Body of pancreas (tissue), 4 donors: ENCODE results near the gene GPR171. TPM values are rescaled to one million over a fixed set of nuclear protein-coding genes. Genes with fewer than 3 reads are reported as not detected.

Source experiments
- ATAC-seq: fragments of 150-250 bp; one replicate; pipeline ENCODE4 v1.9.1; 2016
- DNase-seq, 4 donors: peaks; one replicate each; pipeline ENCODE4 v3.0.0-alpha.2; 2019
- H3K27ac ChIP-seq, 4 donors: fragments of 200-600 bp; sonication (generic); 1 replicate in 3 of 4; 2 replicates in 1 of 4; pipeline versions ENCODE4 v1.5.1 to v1.6.1; 2016 to 2019; ENCODE audit warnings: mild to moderate bottlenecking in 1 of 4, mixed read lengths in 1 of 4, moderate library complexity in 1 of 4
- H3K27me3 ChIP-seq, 2 donors: fragments of 200-600 bp; sonication (generic); one replicate each; pipeline ENCODE4 v1.6.0; 2016; ENCODE audit warnings: mild to moderate bottlenecking in 1 of 2
- H3K36me3 ChIP-seq, 2 donors: fragments of 200-600 bp; sonication (generic); replicated peaks in 1 of 2; 2 replicates each; pipeline ENCODE4 v1.5.1; 2016; ENCODE audit warnings: low read depth in 2 of 2; ENCODE audit not compliant: insufficient read depth in 1 of 2
- H3K4me1 ChIP-seq: fragments of 200-600 bp; sonication (generic); one replicate; pipeline ENCODE4 v1.6.0; 2016
- H3K4me3 ChIP-seq, 2 donors: fragments of 200-600 bp; sonication (generic); 1 replicate in 1 of 2; 2 replicates in 1 of 2; pipeline ENCODE4 v1.5.1; 2016 to 2019
- H3K9me3 ChIP-seq, 3 donors: fragments of 200-600 bp; sonication (generic); 1 replicate in 2 of 3; 2 replicates in 1 of 3; pipeline ENCODE4 v1.5.1; 2016
- POLR2A ChIP-seq, 3 donors: fragments of 450-650 bp; IDR thresholded peaks; one replicate each; pipeline ENCODE4 v1.6.1; 2016; ENCODE audit warnings: antibody characterized with exemption in 3 of 3, mild to moderate bottlenecking in 2 of 3
- WGBS, 2 donors: methylation state at CpG; one replicate each; pipeline ENCODE4 v1.1.5; 2017; 5-methylcytosine and 5-hydroxymethylcytosine counted together
- intact Hi-C: fragments of 100-400 bp; cut with DNase I; formaldehyde crosslinking; loops from one replicate; pipeline ENCODE4 v1.15.1; 2023
- total RNA-seq, 2 donors: library from RNA; depleted of rRNA; stranded (reverse); fragments of >200 nt; gene quantifications; one replicate each; pipeline ENCODE4 v1.1.0, GENCODE V29; 2016
- TF ChIP-seq, protein P1 (sequence below), 7 experiments: fragments of 450-650 bp in 4 of 7; fragments of 200-600 bp in 3 of 7; sonication (generic) in 3 of 7; IDR thresholded peaks; one replicate each; pipeline ENCODE4 v1.5.1; 2016 to 2019; ENCODE audit warnings: antibody characterized with exemption in 7 of 7

The GPR171 gene
- total RNA-seq, 2 donors from 2014 or later: 0.78 TPM; not detected in 1

DNA sequence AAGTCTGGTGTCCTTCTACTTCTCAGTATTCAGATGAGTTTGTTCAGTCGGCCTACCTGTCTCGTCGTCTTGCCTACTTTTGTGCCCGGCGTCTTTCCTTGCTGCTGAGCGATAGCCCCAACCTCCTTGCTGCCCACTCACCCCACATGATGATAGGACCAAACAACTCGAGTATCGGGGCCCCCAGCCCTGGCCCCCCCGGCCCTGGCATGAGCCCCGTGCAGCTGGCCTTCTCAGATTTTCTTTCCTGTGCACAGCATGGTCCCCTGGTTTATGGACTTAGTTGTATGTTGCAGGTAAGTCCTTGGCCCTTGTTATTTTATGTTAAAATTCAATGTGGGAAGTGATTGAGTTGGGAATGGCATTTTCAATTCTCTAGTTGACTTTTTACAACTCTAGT lies 43.2 kb downstream of the GPR171 start:
- Histone ChIP-seq H3K9me3 (no peaks in the 10 kb centered on the region), H3K36me3 (no peaks in the 10 kb centered on the region), H3K4me3 (no peak overlapping the region), H3K4me1 (no peaks in the 10 kb centered on the region), H3K27ac (no peak overlapping the region), H3K27me3 (no peaks in the 10 kb centered on the region)
- TF ChIP-seq, protein P1, sequence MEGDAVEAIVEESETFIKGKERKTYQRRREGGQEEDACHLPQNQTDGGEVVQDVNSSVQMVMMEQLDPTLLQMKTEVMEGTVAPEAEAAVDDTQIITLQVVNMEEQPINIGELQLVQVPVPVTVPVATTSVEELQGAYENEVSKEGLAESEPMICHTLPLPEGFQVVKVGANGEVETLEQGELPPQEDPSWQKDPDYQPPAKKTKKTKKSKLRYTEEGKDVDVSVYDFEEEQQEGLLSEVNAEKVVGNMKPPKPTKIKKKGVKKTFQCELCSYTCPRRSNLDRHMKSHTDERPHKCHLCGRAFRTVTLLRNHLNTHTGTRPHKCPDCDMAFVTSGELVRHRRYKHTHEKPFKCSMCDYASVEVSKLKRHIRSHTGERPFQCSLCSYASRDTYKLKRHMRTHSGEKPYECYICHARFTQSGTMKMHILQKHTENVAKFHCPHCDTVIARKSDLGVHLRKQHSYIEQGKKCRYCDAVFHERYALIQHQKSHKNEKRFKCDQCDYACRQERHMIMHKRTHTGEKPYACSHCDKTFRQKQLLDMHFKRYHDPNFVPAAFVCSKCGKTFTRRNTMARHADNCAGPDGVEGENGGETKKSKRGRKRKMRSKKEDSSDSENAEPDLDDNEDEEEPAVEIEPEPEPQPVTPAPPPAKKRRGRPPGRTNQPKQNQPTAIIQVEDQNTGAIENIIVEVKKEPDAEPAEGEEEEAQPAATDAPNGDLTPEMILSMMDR (IDR thresholded peaks at IDR 0.05): no peak
- no peak for TF ChIP-seq POLR2A (IDR thresholded peaks at IDR 0.05)
- intact Hi-C loops: no loop called here
- WGBS, 2 donors: 78 to 82% methylated on average over 10 of the region's 10 CpGs
- ATAC-seq (no peak), DNase-seq (no peak)

GRCh38 chr3:151156618-151157216 lies 46.3 kb downstream of the GPR171 start:
- no peak for TF ChIP-seq POLR2A (IDR thresholded peaks at IDR 0.05)
- TF ChIP-seq, protein P1 (IDR thresholded peaks at IDR 0.05): peak in 6 of 7 experiments; percentile 27 to 48 (median 43)
- ATAC-seq: no peak
- no peak overlapping the region for H3K4me3 ChIP-seq
- no peaks in the 10 kb centered on the region for H3K4me1 ChIP-seq
- no peaks in the 10 kb centered on the region for H3K27me3 ChIP-seq
- no peak overlapping the region for H3K27ac ChIP-seq
- peak in 2 of 4 donors; percentile 15 to 35 for DNase-seq
- H3K36me3 ChIP-seq: no peaks in the 10 kb centered on the region
- WGBS, 2 donors: 32 to 33% methylated on average over 3 of the region's 3 CpGs
- no peaks in the 10 kb centered on the region for H3K9me3 ChIP-seq
- intact Hi-C loops: no loop called here

- no peaks in the 10 kb centered on the region for H3K27me3 ChIP-seq
- no peaks in the 10 kb centered on the region for H3K36me3 ChIP-seq
- DNase-seq: no peak
- H3K4me1 ChIP-seq: no peaks in the 10 kb centered on the region
- 72 to 76% methylated on average over 8 of the region's 8 CpGs for WGBS, 2 donors
- H3K4me3 ChIP-seq: no peak overlapping the region
- intact Hi-C loops: no loop called here
- ATAC-seq: no peak
- TF ChIP-seq POLR2A (IDR thresholded peaks at IDR 0.05): no peak
- TF ChIP-seq, protein P1 (IDR thresholded peaks at IDR 0.05): no peak
- H3K9me3 ChIP-seq: no peaks in the 10 kb centered on the region
- no peak overlapping the region for H3K27ac ChIP-seq
Observed at GRCh38 chr3:151155409-151156128, 47.4 kb downstream of the GPR171 start.

GRCh38 chr3:151154566-151154965 lies 48.5 kb downstream of the GPR171 start:
- no peak overlapping the region for H3K4me3 ChIP-seq
- intact Hi-C loops: no loop called here
- TF ChIP-seq POLR2A (IDR thresholded peaks at IDR 0.05): no peak
- TF ChIP-seq, protein P1 (IDR thresholded peaks at IDR 0.05): no peak
- no peaks in the 10 kb centered on the region for H3K4me1 ChIP-seq
- no peak overlapping the region for H3K27ac ChIP-seq
- H3K36me3 ChIP-seq: no peaks in the 10 kb centered on the region
- DNase-seq (no peak), ATAC-seq (no peak)
- no peaks in the 10 kb centered on the region for H3K9me3 ChIP-seq
- no peaks in the 10 kb centered on the region for H3K27me3 ChIP-seq
- WGBS, 2 donors: 81 to 82% methylated on average over 6 of the region's 6 CpGs
